GM19193 (cell line): ENCODE measurements around the gene EMC10.

Experiments
- POLR2A ChIP-seq: IDR thresholded peaks from 4 replicates; pipeline ENCODE4 v1.6.1; 2011; ENCODE audit not compliant: insufficient read depth, insufficient read length; ENCODE audit errors: extremely low read depth

The EMC10 gene

GRCh38 chr19:50464348-50464747 is 12.0 kb upstream of the EMC10 start:
- TF ChIP-seq POLR2A: no peak

GRCh38 chr19:50465000-50465399 is 11.3 kb upstream of the EMC10 start:
- no peak for TF ChIP-seq POLR2A

- no peak for TF ChIP-seq POLR2A
Measured at GRCh38 chr19:50465986-50466705, 10.2 kb upstream of the EMC10 start.

- TF ChIP-seq POLR2A: no peak
Measured at GRCh38 chr19:50466706-50467039, 9.6 kb upstream of the EMC10 start.

- no peak for TF ChIP-seq POLR2A
Measured at GRCh38 chr19:50467566-50467965, 8.7 kb upstream of the EMC10 start.

GRCh38 chr19:50468818-50469217 is 7.5 kb upstream of the EMC10 start:
- TF ChIP-seq POLR2A: no peak

- TF ChIP-seq POLR2A: no peak
Measured at GRCh38 chr19:50475101-50475568, 1.2 kb upstream of the EMC10 start.

- no peak for TF ChIP-seq POLR2A
Measured at GRCh38 chr19:50475736-50476223, 527 bp upstream of the EMC10 start.

- no peak for TF ChIP-seq POLR2A
Measured at GRCh38 chr19:50476907-50477238, 566 bp downstream of the EMC10 start.

GRCh38 chr19:50477751-50478515 is 1.6 kb downstream of the EMC10 start:
- no peak for TF ChIP-seq POLR2A

GRCh38 chr19:50478901-50479715 is 2.8 kb downstream of the EMC10 start:
- no peak for TF ChIP-seq POLR2A

- TF ChIP-seq POLR2A: no peak
Measured at GRCh38 chr19:50479761-50480251, 3.5 kb downstream of the EMC10 start.

GRCh38 chr19:50480281-50481111 is 4.2 kb downstream of the EMC10 start:
- TF ChIP-seq POLR2A: no peak

- no peak for TF ChIP-seq POLR2A
Measured at GRCh38 chr19:50481351-50482149, 5.2 kb downstream of the EMC10 start.

GRCh38 chr19:50482271-50482855 is 6.1 kb downstream of the EMC10 start:
- no peak for TF ChIP-seq POLR2A
